HG03159 (cell line): ENCODE data around the gene ACSS1.

Experiments
- ATAC-seq: cut with Tn5 transposase; IDR thresholded peaks from one replicate; pipeline ENCODE4 v1.9.1; 2021; ENCODE audit warnings: mild to moderate bottlenecking, moderate library complexity; ENCODE audit not compliant: unreplicated experiment

Gene ACSS1

GRCh38 chr20:25079171-25079570, 21.2 kb upstream of the ACSS1 start:
- no peak for ATAC-seq

- no peak for ATAC-seq
These were observed 20.7 kb upstream of the ACSS1 start for GRCh38 chr20:25078662-25079061.

- ATAC-seq = no peak
These were observed 19.8 kb upstream of the ACSS1 start for GRCh38 chr20:25077610-25078169.

DNA sequence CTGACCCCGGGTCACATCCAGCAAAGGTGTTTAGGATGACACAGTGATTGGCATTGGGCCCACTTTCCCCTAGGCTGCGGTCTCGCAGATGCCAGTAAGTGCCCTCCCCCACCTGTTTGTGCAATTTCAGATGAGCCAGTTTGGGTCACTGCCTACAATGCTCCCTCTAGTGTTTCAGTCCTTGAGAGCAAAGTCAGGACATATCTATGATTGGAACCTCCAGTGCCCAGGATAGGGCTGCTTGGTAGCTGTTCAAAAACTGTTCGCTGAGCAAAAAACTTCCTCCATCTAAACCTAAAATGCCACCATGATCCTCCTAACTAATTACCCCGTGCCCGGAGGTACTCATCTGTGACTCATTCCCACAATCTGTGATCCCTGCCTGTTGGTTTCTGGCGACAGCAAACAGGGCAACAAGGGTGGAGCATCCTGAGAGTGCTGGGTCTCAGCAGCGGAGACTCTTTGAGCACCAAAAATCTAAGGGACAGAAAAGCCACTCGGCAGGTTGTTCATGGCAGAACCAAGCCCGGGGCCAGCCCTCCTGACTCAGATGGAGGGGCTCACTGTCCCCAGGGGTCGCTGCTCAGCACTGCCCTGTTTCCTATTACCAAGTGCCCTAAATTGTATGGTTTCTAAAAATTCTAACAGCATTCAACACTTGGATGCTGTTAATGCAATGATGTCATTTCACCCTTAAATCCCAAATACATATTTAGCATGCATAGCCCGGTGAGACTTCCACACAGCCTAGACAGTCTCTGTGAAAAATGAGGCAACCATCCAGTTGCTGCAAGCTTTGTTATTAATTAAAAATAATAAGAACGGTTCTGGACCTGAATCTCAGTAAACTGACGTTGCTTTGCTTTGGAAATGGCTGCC, 19.0 kb upstream of the ACSS1 start:
- no peak for ATAC-seq

DNA sequence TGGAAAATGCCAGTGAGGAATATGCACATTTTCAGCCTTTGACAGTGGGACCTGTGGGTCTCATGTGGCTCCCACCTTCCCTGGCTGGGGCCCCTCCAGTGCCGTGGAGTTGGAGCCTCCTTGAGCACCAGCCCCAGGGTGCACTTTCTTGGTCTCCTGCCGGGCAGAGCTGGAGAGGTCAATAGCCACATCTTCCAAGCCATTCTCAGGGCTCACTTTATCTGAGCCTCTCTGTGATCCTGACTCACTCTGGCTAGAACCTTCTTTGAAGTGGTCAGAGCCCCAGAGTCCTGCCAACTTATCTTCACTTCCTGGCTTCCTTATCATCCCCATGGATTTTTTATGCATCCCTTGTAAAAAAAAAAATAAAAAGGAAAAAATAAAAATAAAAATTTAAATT, 18.3 kb upstream of the ACSS1 start:
- ATAC-seq = no peak

DNA sequence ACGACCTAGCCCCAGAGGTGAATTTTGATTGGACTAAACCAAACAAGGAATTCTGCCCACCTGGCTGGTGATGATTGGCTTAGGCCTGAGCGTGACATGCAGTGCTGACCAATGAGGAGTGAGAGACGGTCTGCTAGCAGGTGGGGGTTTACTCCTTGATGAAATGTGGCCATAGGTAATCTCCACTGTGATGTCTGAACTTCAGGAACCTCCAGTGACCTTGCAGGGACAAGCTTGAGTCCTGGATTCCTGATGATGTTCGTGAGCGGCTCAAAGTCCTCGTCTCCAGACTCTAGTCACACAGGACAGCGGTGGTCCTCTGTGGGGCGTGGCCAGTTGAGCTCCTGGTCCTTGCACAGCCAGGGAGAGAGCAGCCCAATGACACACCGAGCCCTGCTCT, 15.6 kb upstream of the ACSS1 start:
- ATAC-seq = no peak

GRCh38 chr20:25072226-25072811, 14.4 kb upstream of the ACSS1 start:
- no peak for ATAC-seq

DNA sequence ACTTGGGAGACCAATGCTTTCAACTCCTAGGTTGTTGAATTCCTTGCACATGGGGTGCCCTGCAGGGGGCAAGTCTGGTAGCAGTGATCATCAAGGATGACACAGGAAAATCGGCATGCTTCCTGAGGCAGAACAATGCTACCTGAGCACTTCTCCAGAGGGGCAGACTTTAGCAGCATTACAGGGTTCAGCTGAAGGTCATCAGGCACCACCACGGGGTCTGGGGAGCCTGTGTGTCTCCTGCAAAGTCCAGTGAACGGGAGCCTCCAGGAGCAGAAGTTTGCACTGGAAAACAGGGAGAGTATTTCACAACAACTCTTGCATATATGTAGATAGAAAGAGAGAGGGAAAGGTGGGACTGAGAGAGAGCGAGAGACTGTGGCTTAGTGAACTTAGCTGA, 13.8 kb upstream of the ACSS1 start:
- no peak for ATAC-seq

DNA sequence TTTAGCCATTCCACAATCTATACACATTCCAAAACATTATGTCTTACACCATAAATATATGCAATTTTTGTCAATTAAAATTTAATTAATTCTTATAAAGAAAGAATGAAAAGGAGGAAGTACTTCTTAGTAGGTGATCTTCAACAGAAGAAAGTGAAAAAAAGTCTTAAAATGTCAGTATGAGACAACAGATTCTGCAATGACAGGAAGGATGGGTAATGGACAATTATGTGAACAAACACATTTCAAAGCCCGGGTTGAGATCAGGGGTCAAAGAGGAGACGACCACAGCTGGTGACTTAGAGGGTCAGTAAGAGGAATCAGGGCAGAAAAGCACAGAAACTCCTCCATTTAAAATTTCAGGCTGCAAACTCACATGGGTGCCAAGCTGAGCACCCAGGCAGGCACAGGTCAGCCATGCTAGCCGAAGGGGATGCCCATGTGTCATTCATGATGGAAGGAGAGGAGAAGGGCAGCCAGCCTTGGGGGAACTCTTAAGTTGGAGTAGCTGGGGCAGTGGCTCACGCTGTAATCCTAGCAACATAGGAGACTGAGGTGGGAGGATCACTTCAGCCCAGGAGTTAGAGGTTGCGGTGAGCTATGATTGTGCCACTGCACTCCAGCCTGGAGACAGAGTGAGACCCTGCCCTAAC, 13.0 kb upstream of the ACSS1 start:
- no peak for ATAC-seq

GRCh38 chr20:25067102-25067987, 9.4 kb upstream of the ACSS1 start:
- ATAC-seq = no peak

- ATAC-seq = no peak
These were observed 8.4 kb upstream of the ACSS1 start for GRCh38 chr20:25066386-25066785.

- peak; percentile 79 for ATAC-seq
These were observed 7.8 kb upstream of the ACSS1 start for GRCh38 chr20:25065625-25066338.

- no peak for ATAC-seq
These were observed 7.2 kb upstream of the ACSS1 start for GRCh38 chr20:25065072-25065624.

- no peak for ATAC-seq
These were observed 6.7 kb upstream of the ACSS1 start for GRCh38 chr20:25064561-25065071.

DNA sequence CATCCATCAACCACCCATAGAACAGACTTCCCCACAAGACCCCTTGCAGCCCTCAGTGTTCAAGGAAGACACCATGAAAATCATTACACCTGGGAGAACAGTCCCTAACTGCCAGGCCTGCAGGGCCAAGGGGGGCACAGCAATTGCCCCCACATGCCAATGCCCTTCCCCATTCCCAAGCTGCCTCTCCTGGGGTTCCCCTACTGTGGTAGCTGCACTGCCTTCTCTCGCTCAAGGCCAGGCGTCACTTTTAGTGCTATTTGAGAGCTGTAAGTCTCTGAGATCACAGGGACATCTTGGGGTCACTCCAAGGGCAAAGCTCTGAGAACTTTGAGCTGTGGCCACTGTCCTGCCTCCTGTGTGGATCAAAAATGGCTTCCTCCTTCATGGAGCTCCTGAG, 6.0 kb upstream of the ACSS1 start:
- ATAC-seq = no peak

DNA sequence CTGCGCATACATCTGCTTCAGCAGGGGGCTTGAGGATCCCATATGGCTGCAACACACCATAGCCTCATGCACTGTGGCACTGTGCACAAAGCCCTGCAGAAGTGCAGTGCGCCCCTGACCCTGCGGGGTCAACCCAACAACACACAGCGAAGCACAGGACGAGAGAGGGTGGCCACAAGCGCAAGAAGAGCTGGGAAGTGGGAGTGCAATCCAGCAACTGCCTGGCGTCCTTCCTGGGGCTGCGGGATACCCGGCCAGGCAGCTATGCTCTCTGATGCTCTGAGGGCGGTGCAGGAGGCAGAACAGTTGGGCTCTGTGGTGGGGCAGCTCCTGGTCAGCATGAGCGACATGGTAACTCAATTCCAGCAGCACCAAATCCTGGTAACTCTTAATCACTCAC, 5.6 kb upstream of the ACSS1 start:
- ATAC-seq = no peak

DNA sequence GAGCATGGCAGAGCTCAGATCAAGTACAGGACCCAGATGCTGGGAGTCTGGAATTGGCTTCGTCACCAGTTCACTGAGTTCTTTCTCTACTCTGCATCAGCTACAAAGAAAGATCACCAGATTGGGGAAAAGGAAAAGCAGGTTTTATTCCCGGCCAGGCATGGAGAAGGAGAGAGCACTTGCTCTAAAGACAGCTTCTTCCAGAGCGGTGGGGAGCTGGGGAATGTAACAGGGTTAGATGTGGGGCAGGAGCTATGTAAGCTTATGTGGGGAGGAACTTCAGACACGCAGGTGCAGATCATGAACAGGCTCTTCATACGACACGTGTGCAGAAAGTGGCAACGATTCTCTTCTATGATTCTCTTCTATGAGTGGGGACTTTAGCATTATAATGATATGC, 4.9 kb upstream of the ACSS1 start:
- no peak for ATAC-seq

GRCh38 chr20:25061821-25062530, 4.0 kb upstream of the ACSS1 start:
- no peak for ATAC-seq
